ENCODE data around the gene PTPN20.
"Not testable (repeated sequence)": the region's sequence is repeated elsewhere in the genome, so short reads cannot be mapped to it uniquely, and the experiment has no call there.

Gene PTPN20

DNA sequence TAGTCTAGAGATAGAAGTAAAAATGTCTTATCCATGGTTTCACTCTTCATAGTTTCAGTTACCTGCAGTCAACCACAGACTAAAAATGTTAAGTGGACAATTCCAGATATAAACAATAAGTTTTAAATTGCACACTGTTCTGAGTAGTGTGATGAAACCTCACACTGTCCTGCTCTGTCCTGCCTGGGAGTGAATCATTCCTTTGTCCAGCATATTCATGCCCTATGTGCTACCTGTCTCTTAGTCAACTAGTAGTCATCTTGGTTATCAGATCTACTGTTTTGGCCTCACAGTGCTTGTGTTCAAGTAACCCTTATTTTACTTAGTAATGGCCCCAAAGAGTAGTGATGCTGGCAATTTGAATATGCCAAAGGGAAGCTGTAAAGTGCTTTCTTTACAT, 49.5 kb downstream of the PTPN20 start:
- not testable (repeated sequence) for FAIRE-seq

DNA sequence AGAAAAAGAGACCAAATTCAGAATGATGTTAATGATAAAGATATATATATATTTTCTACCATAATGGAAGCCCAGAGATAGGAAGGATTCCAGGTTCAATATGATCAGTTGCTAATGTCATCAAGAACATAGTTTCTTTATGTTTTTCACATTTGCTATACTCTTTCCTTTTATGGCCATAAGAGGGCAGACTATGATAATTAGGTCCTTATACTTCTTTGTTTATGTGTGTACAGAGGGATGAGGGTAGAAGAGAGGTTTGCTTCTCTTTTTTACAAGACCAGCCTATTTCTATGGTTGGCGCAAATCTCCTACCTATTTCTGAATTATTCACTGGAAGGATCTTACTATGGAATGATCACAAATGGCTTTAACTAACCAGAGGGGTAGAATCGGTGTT, 52.1 kb downstream of the PTPN20 start:
- FAIRE-seq = not testable (repeated sequence)

DNA sequence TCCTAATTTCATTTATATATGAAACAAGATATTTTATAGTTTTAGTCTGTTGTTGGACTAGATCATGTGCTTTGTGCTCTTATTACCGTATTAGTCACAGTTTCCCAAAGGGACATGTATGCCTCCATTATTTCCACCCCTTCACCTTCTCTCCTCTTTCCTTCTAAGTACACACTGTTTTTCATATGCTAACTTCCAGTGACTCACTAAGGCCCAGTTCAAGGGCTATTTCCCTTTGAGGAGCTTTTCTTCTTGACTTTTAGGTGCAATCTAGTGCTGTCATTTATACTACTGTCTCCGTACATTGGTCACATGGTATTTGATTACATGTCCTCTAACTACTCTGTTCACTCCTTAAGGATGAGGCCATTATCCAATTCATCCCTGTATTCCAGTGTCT, 55.8 kb downstream of the PTPN20 start:
- not testable (repeated sequence) for FAIRE-seq

DNA sequence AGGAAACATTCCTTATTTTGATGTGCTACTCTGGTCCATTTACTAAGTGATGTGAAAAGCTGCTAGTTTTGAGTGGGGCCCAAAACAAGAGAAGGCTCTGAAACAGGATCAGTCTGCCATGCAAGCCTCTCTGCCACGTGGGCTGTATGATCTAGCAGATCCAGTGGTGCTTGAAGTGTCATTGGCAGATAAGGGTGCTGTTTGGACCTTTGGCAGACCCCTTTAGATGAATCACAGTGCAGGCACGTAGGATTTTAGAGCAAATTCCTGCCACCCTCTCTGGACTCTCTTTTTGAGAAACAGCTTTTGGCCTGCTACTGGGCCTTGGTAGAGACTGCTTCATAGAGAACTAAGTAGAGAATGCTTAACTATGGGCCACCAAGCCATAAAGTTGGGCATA, 69.0 kb downstream of the PTPN20 start:
- FAIRE-seq = not testable (repeated sequence)

DNA sequence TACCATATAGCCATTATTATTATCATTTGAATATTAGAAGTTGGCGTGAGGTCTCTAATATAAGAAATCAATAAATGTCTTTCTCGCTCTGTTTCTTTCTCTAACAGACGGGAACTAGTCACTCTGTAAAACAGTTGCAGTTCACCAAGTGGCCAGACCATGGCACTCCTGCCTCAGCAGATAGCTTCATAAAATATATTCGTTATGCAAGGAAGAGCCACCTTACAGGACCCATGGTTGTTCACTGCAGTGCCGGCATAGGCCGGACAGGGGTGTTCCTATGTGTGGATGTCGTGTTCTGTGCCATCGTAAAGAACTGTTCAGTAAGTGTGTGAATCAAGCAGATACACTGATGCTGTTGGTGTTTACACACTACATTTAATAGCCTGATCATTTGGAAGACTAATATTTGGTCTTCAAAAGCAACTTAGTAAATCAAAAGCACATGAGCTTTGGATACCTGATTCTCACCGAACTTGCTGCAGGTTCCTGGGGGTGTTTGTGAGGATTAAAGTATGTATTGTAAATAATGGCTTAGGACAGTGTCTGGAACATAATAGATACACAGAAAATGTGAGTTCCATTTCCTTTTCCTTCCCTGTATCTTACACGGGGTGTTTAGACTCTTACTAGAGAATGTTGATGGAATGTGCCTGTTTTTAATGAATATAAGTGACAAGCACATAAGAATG, 76.2 kb downstream of the PTPN20 start:
- FAIRE-seq = not testable (repeated sequence)

DNA sequence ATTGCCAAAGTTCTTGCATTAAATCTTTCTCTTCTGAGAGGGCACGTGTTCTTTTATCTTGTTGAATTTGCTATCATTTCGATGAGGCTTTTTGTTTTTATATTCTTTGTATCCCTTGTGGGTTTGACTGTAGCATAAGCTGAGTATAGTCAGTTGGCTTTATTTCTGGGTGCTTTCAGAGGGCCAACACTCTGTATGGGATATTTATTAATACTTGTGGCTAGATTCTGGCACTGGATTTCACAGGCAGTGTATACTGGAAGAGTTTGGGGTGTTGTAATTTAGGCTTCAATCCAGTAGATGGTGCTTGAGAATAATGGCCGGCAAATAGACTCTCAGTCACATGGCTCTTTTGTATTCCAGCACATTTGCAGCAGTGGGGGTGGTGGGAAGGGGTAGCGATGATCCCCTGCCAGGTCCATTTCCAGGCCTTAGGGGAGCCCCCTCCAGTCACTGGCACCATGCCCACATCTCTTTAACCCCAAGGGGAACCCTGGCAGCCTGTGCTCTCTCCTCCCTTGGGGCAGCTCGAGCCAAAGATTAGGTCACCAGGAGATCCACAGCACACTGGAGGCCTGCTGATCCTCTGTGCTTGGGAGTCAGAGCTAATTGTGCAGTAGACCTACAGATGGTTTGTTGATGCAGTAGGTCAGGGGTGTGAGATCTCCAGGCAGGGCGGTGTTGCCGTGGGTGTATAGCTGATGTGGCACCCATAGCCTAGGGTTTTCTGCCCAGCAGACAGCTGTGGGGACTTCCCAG, 81.8 kb downstream of the PTPN20 start:
- no peak for FAIRE-seq

DNA sequence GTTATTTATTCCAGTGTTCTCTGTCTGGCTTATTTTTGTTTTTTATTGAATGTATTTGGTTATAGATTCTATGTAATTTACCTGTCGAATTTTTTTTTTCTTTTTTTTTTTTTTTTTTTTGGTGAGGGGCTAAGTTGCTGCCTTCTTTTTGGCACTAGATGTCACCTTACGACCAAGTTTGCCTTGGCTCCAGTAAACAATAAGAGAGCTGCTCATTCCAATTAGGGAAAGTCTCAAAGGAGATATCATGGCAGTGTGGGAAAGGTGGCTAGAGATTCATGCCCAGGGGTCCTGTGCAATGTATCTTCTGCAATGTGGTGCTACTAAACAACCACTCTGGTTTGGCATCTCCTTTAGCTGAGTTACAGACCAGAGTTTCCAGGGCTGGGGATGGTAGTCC, 84.0 kb downstream of the PTPN20 start:
- FAIRE-seq = no peak

DNA sequence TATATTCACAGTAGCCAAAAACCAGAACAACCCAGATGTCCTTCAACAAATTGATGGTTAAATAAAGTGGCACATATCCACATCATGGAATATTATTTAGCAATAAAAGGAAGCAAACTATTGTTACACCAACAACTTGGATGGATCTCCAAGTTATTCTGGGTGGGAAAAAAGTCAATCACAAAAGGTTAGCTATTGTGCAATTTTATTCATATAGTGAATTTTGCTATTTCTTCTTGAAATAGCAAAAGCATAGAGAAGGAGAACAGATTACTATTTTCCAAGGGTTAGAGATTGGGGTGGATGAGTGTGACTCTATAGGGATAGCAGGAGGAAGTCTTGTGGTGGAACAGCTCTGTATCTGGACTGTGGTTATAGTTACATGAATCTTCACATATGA, 87.0 kb downstream of the PTPN20 start:
- FAIRE-seq = no peak

DNA sequence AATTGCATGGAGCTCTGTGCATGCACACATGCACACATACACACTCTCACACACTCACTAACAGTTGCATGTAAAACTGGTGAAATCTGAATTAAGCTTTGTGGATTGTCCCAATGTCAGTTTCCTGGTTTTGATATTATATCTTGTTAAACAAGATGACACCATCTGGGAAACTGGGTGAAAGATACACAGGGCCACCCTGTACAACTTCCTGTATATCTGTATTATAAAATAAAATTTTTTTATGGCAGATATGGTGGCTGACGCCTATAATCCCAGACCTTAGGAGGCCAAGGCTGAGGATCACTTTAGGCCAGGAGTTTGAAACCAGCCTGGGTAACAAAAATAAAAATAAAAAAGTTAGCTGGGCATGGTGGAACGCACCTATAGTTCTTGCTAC, 87.4 kb downstream of the PTPN20 start:
- no peak for FAIRE-seq

DNA sequence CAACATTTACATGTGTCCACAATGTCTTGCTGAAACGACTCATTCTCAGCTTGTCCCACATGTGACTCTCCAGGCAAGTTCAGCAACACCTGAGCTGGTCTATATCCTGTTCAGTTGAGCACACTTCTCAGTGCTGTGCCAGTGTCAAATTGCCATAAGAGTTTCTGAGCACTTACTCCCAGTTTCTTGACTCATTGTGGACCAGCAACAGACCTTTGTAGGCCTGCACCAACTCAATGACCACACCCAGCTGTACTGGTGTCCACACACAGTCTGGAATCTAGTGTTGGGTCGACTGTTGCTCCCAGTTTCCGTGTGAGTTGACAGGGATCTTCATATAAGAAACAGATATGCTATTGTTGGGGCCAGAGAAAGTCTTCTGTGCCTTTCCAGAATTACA, 88.0 kb downstream of the PTPN20 start:
- FAIRE-seq = no peak

DNA sequence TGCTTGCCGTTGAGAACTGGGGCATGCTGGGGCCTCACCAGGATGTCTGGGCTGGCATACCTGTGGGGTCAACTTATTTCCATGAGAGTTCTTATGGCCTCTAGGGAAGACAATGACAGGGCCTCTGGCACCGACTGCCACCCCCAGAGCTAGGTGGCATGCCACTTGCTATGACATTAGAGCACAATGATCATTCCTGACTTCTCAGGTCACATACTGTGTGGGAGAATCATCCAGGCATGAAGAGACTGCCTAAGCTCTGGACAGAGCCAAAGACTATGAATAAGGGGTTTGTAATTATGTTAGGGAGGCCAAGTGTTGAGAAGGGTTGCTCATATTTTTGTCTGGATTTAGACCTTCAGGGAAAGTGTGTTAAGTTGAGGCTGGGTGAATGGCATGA, 97.5 kb downstream of the PTPN20 start:
- FAIRE-seq = no peak

DNA sequence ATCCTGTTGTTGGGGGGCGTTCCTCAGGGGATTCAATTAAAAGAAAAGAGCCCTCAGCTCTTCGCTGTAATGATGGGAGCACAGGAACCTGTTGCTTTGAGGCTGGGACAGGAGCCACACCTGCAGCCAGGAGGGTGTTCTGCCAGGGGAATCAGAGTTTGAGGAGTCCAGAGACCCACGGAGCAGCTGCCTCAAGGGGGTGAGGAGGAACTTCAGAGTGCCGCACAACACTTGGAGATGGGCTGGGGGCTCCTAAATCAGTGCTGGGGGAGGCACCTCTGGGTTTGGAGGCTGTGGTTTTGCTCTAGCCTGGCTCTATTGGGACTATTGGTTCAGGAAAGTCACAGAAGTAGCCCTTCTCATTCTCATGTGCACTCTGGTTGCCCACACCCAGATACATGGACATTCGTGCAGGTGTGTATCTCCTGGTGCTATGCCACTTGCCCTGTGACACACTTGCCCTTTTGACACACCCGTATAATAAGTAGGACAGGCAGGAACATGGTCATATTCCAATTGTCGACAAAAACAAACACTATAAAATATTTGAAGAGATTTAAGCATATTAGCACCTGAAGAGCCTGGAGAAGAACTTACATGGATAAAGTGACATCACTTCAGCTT, 98.1 kb downstream of the PTPN20 start:
- FAIRE-seq = no peak

DNA sequence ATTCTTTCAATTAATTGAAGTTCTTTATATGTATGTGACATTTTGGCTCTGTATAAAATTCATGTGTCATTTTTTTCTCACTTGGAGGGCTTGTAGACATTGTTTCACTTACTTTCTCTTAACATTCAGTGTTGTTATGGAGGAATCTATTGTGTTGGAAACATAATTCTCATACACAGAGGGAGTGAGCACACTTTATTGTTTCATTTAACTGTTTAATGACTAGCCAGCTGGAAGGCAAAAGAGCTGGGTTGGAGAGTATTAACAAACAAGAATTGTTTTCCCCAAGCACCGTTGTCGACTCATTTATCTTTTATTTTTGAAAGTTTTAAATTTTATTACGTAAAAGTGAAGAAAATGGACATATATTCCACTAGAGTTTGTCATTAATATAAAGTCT, 98.8 kb downstream of the PTPN20 start:
- no peak for FAIRE-seq

DNA sequence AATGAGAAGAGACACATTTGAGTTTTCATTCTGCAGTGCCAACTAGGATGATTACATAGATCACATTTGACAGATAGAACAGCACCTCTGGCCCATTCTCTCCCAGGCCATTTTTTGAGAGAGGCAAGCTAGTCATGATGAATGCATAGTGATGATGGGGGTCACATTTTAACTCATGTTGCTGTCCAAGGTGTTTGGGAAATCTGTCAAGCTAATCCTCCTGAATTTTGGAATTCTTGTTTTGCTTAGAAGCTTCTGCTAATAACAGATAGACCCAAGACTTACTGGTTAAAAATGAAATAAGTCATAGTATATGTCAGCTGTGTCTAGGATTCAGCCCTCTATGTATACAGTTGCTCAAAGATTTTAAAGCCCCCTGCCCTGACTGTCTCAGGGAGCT, 101.0 kb downstream of the PTPN20 start:
- no peak for FAIRE-seq

DNA sequence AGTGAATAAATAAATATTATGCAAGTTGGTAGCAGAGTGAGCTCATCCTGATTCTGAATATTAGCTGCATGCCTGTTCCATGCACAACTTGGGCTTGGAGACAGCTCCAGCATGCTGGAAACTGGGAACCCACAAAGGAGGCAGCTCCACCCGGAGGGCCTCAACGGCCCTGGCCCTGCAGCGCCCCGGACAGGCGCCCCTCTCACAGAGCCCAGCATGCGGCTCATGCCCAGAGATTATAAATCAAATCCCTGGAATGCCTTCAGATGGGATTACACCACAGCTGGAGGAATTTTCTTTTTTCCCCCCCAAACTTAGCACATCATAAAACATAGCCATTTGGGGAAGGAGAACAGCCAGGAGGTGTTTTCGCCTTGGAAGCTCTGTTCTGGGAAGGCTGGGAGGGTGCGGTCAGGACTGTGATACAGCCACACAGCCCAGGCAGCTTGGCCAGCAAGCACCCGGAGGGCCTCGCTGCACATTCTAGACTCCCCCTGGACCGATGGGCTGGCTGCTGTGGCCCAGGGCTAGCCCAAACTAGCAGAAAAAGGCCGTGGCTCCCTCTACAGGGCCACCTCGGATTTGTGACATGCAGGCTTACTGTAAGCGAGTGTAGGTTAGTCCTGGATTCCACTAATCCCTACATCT, 102.4 kb downstream of the PTPN20 start:
- FAIRE-seq = no peak

DNA sequence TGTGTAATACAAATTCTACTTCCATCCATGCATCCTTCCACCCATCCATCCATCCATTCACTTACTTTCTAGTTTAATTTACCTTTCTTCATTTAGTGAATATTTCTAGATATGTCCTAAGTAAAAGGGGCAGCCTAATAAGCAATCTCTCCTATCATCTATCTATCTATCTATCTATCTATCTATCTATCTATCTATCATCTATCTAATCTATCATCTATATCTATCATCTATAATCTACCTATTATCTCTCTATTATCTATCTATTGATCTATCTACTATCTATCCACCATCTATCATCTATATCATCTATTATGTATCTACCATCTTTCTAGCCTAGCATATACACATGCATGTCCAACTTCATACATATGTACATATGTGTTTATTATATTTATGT, 104.2 kb downstream of the PTPN20 start:
- FAIRE-seq = no peak

DNA sequence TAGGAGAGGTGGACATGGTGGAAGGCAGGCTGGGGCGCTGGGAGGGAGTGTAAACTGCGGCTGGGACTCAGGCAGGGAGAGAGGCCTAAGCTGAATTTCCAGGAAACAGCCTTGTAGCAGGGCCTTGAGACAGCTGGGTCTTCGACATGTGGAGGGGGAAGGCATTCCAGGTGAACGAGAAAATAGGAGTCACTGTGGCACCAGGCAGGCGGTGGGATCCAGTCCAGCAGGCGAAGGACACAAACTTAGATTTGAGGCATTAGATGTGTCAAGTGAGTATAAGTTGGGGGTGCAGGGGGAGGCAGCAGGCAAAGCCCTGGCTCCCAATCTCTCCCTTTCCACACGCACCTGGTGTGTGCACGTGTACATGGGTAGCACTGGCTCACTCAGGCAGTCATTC, 105.3 kb downstream of the PTPN20 start:
- no peak for FAIRE-seq

DNA sequence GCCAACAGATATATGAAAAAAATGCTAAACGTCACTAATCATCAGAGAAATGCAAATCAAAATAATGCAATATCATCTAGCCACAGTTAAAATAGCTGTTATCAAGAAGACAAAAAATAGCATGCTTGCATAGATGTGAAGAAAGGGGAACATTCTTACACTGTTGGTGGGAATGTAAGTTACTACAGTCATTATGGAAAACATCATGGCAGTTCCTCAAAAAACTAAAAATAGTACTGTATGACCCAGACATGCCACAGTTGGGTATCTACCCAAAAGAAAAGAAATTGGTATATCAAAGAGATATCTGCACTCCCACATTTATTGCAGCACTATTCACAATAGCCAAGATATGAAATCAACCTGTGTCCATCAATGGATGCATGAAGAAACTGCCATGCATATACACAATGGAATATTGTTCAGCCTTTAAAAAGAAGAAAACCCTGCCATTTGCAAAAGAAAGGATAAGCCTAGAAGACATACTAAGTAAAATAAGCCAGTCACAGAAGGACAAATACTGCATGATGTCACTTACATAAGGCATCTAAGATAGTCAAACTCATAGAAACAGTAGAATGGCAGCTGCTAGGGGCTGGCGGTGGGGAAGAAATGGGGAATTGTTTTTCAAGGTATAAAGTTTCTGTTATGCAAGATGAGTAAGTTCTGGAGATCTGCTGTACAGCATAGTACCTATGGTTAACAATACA, 107.0 kb downstream of the PTPN20 start:
- no peak for FAIRE-seq

DNA sequence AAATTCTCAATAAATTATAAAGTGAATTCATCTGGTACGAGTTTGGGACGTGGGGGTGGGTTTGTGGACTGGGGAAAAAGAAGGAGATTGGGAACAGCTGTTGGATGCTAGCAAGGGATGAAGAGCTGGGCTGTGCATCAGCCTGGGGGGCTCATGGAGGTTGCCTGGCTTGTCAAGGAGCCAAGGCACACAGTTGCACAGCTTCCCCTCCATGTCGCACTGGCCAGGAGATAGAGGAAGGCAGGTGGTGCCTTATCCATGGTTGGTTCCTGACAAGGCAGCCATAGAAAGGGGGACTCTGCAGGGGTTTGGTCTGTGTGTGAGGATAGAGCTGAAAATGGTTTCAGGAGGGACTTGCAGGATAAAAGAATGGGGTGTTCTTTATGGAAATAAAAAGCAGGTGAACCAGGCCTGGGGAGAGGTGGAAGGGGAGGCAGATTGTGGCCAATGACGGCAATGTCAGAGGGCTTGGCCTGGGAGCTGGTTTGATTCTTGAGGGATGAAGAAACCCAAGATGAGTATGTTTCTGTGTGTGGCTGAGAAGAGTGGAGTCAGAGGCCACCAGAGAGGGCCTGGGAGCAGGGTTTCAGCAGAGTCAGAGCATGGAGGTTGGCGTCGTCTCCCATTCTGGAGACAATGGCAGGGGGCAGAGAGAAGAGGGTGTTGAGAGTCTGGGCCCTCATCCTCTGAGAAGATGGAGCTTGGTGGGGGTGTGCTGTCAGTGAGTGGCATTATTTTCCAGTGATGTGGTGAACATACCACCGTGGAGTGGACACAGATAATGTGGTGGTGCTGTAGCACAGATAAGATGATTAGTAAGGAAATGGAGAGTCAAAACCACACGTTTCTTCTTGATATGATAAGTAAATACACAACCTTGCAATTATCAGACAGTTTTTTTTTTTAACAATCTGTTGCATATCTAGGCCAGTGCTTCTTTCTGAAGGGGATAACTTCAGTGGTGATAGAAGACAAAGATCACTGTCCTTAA, 108.2 kb downstream of the PTPN20 start:
- no peak for FAIRE-seq

DNA sequence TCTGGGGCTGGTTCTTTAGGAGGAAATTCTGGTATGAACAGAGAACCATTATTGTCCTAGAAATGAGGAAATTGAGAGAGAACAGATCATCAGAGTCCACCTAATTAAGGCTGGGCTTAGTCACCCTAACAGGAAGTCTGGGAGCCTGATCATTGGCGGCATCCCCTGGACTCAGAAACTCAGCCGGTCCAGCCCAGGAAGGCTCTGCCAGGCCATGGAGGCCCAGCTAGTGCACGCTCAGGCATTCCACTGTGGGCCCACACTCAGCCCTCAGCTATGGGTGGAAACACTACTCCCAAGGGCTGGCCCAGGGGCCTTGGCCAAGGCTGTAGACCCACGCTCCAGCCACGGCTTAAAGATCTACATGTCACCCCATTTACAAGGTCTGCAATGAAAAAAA, 109.2 kb downstream of the PTPN20 start:
- no peak for FAIRE-seq

DNA sequence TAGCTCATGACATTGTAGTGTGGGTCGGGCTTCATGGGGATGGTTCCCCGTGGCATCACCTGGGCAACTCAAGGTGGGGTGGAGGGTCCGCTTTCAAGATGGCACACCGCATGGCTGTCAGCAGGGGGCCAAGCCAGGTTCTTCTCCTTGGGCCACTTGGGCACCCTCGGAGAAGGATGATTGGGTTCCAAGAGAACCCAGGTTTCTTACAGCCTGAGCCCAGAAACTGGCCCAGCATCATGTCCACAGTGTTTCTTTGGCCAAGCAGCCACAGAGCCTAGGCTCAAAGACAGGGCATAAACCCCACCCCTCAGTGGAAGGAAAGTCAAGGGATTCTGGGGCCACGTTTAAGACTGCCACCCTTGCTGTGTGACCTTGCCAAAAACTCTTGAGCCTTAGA, 110.6 kb downstream of the PTPN20 start:
- no peak for FAIRE-seq
